Urinary bladder (tissue), 4 donors: Measurements from ENCODE around the gene ST8SIA4. TPM values are rescaled to one million over a fixed set of nuclear protein-coding genes. Genes with fewer than 3 reads are reported as not detected.

Experiments used
- DNase-seq: peaks from one replicate; pipeline ENCODE4 v3.0.0-alpha.2; 2015; ENCODE audit errors: extremely low spot score
- H3K27ac ChIP-seq: one replicate; pipeline ENCODE4 v1.5.1; 2013; ENCODE audit warnings: low read depth, mild to moderate bottlenecking, moderate library complexity
- H3K36me3 ChIP-seq: one replicate; pipeline ENCODE4 v1.6.1; 2013; ENCODE audit warnings: mild to moderate bottlenecking, moderate library complexity; ENCODE audit not compliant: insufficient read depth
- H3K4me1 ChIP-seq: one replicate; pipeline ENCODE4 v1.6.1; 2013; ENCODE audit warnings: mild to moderate bottlenecking, moderate library complexity; ENCODE audit not compliant: insufficient read depth
- H3K4me3 ChIP-seq: one replicate; pipeline ENCODE4 v1.5.1; 2013; ENCODE audit warnings: low read depth, low read length
- WGBS: extraction: QIAGEN DNeasy Blood & Tissue Kit; methylation state at CpG from one replicate; pipeline ENCODE4 v1.1.7; 2013; 5-methylcytosine and 5-hydroxymethylcytosine counted together
- polyA plus RNA-seq: library from polyadenylated mRNA; stranded (reverse); fragments of 200-250 nt; gene quantifications from one replicate; pipeline ENCODE4 v1.2.3, GENCODE V29; 2013
- total RNA-seq: library from RNA; depleted of rRNA; stranded (reverse); fragments of >200 nt; gene quantifications from one replicate; pipeline ENCODE4 v1.2.3, GENCODE V29; 2014
- donor health status: healthy with polysubstance abuse.
- donor health status: healthy.

The ST8SIA4 gene
- total and polyA plus RNA-seq, 2 donors: 1.7 to 18.3 TPM

DNA sequence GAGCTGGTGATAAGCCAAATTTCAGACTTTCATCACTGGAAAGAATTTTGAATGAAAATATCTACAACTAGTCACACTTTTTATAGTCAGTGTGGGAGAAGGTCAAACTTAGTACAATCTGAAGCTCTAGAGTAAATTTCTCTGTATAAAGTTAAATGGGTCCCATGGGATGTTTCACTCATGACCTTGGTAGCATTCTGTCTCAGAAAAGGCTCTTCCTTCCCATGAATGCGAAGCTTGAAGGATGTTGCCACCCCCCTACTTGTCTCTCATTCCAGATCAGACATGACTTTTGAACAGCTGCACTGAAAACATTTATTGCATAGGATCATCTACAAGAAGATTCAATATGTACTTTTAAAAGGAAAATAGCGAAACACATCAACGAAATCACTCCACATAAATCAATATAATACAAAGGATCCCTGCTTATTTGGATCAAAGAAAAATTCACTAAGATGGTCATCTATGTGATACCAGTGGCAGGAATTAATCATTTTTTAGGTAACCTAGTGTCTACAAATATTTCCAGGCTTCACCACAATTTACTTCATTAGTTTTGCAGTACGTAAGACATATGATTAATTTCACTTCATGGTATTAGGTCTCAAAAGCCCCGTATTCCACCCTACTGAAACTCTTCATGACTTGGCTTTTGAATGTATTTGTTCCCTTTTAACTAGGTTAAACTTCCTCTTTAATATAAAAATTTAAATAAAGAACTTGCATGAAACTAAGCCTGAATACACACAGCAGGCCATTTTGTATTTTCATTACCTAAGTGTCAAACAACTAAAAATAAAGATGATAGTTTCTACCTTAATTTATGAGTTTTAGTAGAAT is 4.4 kb downstream of the ST8SIA4 start:
- no peak for DNase-seq
- H3K4me3 ChIP-seq: no peak overlapping the region

GRCh38 chr5:100896054-100896453 is 7.0 kb downstream of the ST8SIA4 start:
- no peaks in the 10 kb centered on the region for H3K4me1 ChIP-seq
- no peak for DNase-seq
- H3K36me3 ChIP-seq: no peaks in the 10 kb centered on the region
- no peak overlapping the region for H3K27ac ChIP-seq
- 93% methylated on average over 2 of the region's 2 CpGs for WGBS
- no peak overlapping the region for H3K4me3 ChIP-seq

More for the DNA sequence above, 4.4 kb downstream of the ST8SIA4 start:
- Histone ChIP-seq H3K36me3 (no peaks in the 10 kb centered on the region), H3K4me1 (no peaks in the 10 kb centered on the region), H3K27ac (no peak overlapping the region)
- WGBS: 79% methylated on average over 5 of the region's 5 CpGs

- no peaks in the 10 kb centered on the region for H3K4me1 ChIP-seq
- 51% methylated on average over 3 of the region's 3 CpGs for WGBS
- no peaks in the 10 kb centered on the region for H3K36me3 ChIP-seq
- no peak for DNase-seq
- no peak overlapping the region for H3K4me3 ChIP-seq
- peak overlapping the region; percentile 10 for H3K27ac ChIP-seq
These were observed 12.5 kb downstream of the ST8SIA4 start for GRCh38 chr5:100890461-100891008.

GRCh38 chr5:100889896-100890295 is 13.2 kb downstream of the ST8SIA4 start:
- no peak for DNase-seq
- Histone ChIP-seq H3K36me3 (no peaks in the 10 kb centered on the region), H3K4me1 (no peaks in the 10 kb centered on the region), H3K4me3 (no peak overlapping the region), H3K27ac (no peak overlapping the region)
- WGBS: 46% methylated on average over 3 of the region's 3 CpGs

DNA sequence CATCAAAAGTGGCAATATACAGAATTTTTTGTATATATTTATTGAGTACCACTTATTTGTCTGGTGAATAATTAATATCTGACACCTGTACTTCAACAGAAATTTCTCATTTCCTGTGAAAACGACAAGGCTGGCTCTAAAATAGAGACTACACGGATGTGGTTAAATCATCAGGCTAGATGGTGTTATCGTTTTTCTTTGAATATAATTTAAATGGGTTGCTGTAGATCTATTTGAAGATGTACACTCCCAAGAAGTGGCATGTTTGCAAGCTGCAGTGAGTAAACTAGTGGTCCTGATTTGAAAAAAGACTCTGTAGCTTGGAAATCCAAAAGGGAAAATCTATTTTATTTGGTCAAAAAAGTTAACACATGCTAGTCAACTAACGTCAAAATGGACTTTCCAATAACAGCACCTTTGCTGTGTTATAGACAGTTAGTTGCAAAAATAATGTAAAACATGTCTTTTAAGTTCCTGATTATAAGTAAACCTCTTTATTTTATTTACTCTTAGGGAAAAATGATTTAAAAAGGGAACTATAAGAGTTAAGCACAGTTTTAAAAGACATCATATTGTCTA is 13.8 kb downstream of the ST8SIA4 start:
- Histone ChIP-seq H3K4me1 (no peaks in the 10 kb centered on the region), H3K36me3 (no peaks in the 10 kb centered on the region), H3K4me3 (peak overlapping the region; percentile 14), H3K27ac (no peak overlapping the region)
- DNase-seq: no peak
- WGBS: 58% methylated on average over 4 of the region's 4 CpGs

GRCh38 chr5:100877274-100877673 is 25.8 kb downstream of the ST8SIA4 start:
- DNase-seq: no peak

GRCh38 chr5:100872408-100873190 is 30.5 kb downstream of the ST8SIA4 start:
- DNase-seq: no peak
- no peaks in the 10 kb centered on the region for H3K4me1 ChIP-seq
- no peak overlapping the region for H3K27ac ChIP-seq
- 89% methylated on average over 2 of the region's 2 CpGs for WGBS
- H3K4me3 ChIP-seq: no peak overlapping the region
- no peaks in the 10 kb centered on the region for H3K36me3 ChIP-seq

More at GRCh38 chr5:100877274-100877673, 25.8 kb downstream of the ST8SIA4 start:
- Histone ChIP-seq H3K36me3 (no peaks in the 10 kb centered on the region), H3K4me3 (no peak overlapping the region), H3K27ac (no peak overlapping the region), H3K4me1 (no peaks in the 10 kb centered on the region)
- WGBS: 78% methylated on average over 2 of the region's 2 CpGs

GRCh38 chr5:100867039-100867562 is 36.0 kb downstream of the ST8SIA4 start:
- H3K36me3 ChIP-seq: no peaks in the 10 kb centered on the region
- DNase-seq: no peak
- no peak overlapping the region for H3K27ac ChIP-seq
- no peak overlapping the region for H3K4me3 ChIP-seq
- no peaks in the 10 kb centered on the region for H3K4me1 ChIP-seq
- WGBS: 91% methylated on average over 3 of the region's 3 CpGs

DNA sequence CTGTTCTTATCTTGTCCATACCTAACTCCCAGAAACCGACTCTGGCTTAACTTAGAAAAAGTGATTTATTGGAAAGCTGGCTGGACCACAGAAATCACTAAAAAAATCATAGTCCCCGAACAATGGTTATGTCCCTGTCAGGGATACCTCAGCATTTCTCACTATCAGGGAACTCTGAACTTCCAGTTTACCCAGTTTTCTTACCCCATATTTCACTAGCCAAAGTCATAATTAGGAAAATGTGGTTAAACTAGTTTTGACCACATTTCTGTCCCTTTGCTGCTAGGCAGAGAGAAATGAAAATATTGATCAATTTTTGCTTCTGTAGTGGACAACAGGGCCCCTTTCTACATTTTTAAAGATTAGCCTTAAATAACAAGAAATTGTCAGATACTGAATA is 38.2 kb downstream of the ST8SIA4 start:
- H3K4me1 ChIP-seq: no peaks in the 10 kb centered on the region
- no peaks in the 10 kb centered on the region for H3K36me3 ChIP-seq
- no peak overlapping the region for H3K27ac ChIP-seq
- 51% methylated on average over 2 of the region's 2 CpGs for WGBS
- DNase-seq: no peak
- H3K4me3 ChIP-seq: no peak overlapping the region

GRCh38 chr5:100863739-100864138 is 39.3 kb downstream of the ST8SIA4 start:
- no peak for DNase-seq
- 96% methylated on average over 2 of the region's 2 CpGs for WGBS
- H3K27ac ChIP-seq: no peak overlapping the region

GRCh38 chr5:100861148-100861547 is 41.9 kb downstream of the ST8SIA4 start:
- H3K4me1 ChIP-seq: no peaks in the 10 kb centered on the region
- DNase-seq: no peak
- 91% methylated on average over 3 of the region's 3 CpGs for WGBS

More at GRCh38 chr5:100863739-100864138, 39.3 kb downstream of the ST8SIA4 start:
- H3K4me3 ChIP-seq: no peak overlapping the region
- H3K36me3 ChIP-seq: no peaks in the 10 kb centered on the region
- H3K4me1 ChIP-seq: no peaks in the 10 kb centered on the region

DNA sequence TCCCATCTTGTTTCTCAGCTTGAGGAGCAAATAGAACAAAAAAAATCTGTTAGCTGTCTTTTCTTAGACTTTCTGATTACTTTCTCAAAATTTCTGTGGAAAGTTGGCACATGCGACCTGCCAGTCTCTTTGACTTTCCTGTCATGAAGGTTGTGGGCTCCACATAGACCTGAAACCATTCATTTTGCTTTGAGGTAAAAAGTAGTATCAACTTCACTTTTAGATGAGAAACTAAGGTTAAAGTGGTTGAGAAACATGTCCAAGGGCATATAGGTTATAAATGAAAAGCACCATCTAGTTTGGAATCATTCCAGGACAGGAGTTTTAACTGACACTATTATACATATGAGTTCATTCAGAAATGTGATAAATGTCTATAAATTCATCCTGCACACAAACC is 42.7 kb downstream of the ST8SIA4 start:
- WGBS: 90% methylated on average over 1 of the region's 1 CpG
- H3K27ac ChIP-seq: no peak overlapping the region
- H3K36me3 ChIP-seq: no peaks in the 10 kb centered on the region
- no peaks in the 10 kb centered on the region for H3K4me1 ChIP-seq
- DNase-seq: no peak
- H3K4me3 ChIP-seq: no peak overlapping the region

More at GRCh38 chr5:100861148-100861547, 41.9 kb downstream of the ST8SIA4 start:
- Histone ChIP-seq H3K36me3 (no peaks in the 10 kb centered on the region), H3K4me3 (no peak overlapping the region), H3K27ac (no peak overlapping the region)

DNA sequence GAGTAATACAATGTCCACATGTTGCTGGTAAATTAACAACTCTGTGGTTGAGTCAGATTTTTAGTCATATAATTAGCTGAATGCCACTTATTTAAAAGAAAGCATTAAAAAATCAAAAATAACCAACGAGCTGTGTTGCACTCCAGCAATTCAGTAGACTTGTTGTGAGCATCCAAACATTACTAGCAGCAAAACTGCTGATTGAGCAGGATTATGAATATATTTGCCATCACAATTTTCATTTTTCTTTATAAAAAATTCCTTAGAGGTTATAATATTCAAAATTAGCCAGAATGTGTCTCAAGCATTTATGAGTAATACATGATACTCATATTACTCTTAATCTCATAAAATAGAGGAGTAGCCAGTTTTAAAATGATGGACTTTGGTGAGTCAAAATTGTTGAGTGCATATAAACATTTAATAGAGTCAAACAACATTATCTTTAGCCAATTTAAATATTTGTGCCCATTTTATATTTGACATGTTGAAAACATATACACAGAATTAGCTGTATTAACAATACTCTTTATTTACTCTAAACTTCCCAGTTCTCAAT is 44.0 kb downstream of the ST8SIA4 start:
- DNase-seq: no peak
- no peaks in the 10 kb centered on the region for H3K36me3 ChIP-seq
- H3K27ac ChIP-seq: no peak overlapping the region
- no peak overlapping the region for H3K4me3 ChIP-seq
- WGBS: 76% methylated on average over 1 of the region's 1 CpG
- H3K4me1 ChIP-seq: no peaks in the 10 kb centered on the region
